Erythroblast (primary cell): ENCODE results near the gene EGFR.

Experiments used
- DNase-seq, 2 experiments: peaks; one replicate each; lab custom pipeline; 2025; lab: John Stamatoyannopoulos, UW
- GATA1 ChIP-seq: IDR thresholded peaks from 2 replicates; pipeline ENCODE4 v1.6.1; 2011; ENCODE audit warnings: low read depth, mild to moderate bottlenecking, control low read depth, low read length, moderate library complexity
- POLR2A ChIP-seq: IDR thresholded peaks from 2 replicates; pipeline ENCODE4 v1.6.1; 2011; ENCODE audit warnings: mild to moderate bottlenecking, low read length

The EGFR gene

GRCh38 chr7:55193245-55193644, 174.4 kb downstream of the EGFR start:
- TF ChIP-seq POLR2A (no peak), GATA1 (no peak)
- DNase-seq = no peak

- DNase-seq = no peak
- TF ChIP-seq POLR2A (no peak), GATA1 (no peak)
These were observed 175.7 kb downstream of the EGFR start for GRCh38 chr7:55194522-55194921.

- TF ChIP-seq POLR2A = no peak
- TF ChIP-seq GATA1 = no peak
- DNase-seq = no peak
These were observed 180.0 kb downstream of the EGFR start for GRCh38 chr7:55198634-55199392.

- no peak for TF ChIP-seq GATA1
- no peak for TF ChIP-seq POLR2A
These were observed 180.6 kb downstream of the EGFR start for GRCh38 chr7:55199418-55199817.

GRCh38 chr7:55200441-55200840, 181.6 kb downstream of the EGFR start:
- TF ChIP-seq POLR2A (no peak), GATA1 (no peak)
- DNase-seq = no peak

More at GRCh38 chr7:55199418-55199817, 180.6 kb downstream of the EGFR start:
- DNase-seq = no peak

- TF ChIP-seq GATA1 (no peak), POLR2A (no peak)
- DNase-seq = no peak
These were observed 183.5 kb downstream of the EGFR start for GRCh38 chr7:55202150-55202913.

- TF ChIP-seq POLR2A (no peak), GATA1 (no peak)
- DNase-seq = no peak
These were observed 184.5 kb downstream of the EGFR start for GRCh38 chr7:55203300-55203699.

- no peak for TF ChIP-seq GATA1
- no peak for TF ChIP-seq POLR2A
- no peak for DNase-seq
These were observed 186.5 kb downstream of the EGFR start for GRCh38 chr7:55205124-55205955.

- DNase-seq = no peak
- TF ChIP-seq POLR2A (no peak), GATA1 (no peak)
These were observed 187.6 kb downstream of the EGFR start for GRCh38 chr7:55206235-55207029.

- no peak for DNase-seq
- no peak for TF ChIP-seq POLR2A
- no peak for TF ChIP-seq GATA1
These were observed 188.8 kb downstream of the EGFR start for GRCh38 chr7:55207436-55208125.

GRCh38 chr7:55209366-55209765, 190.5 kb downstream of the EGFR start:
- no peak for DNase-seq
- TF ChIP-seq POLR2A (no peak), GATA1 (no peak)

GRCh38 chr7:55210176-55210575, 191.4 kb downstream of the EGFR start:
- no peak for TF ChIP-seq POLR2A
- TF ChIP-seq GATA1 = no peak
- DNase-seq = no peak
